H9 (cell line): ENCODE data around the gene LRP5. TPM values are rescaled to one million over a fixed set of nuclear protein-coding genes. Genes with fewer than 3 reads are reported as not detected.

ENCODE experiments used
- DNase-seq: peaks from one replicate; pipeline ENCODE4 v3.0.0-alpha.2; 2017
- H2AFZ ChIP-seq: one replicate; pipeline ENCODE4 v1.6.1; 2013; ENCODE audit warnings: mild to moderate bottlenecking, low read length, control low read depth, moderate library complexity
- H2AK5ac ChIP-seq: 2 replicates; pipeline ENCODE4 v1.6.1; 2013; ENCODE audit warnings: low read length, control low read depth, mixed read lengths; ENCODE audit not compliant: insufficient read length
- H2BK120ac ChIP-seq: one replicate; pipeline ENCODE4 v1.6.1; 2013; ENCODE audit warnings: low read depth, mild to moderate bottlenecking, low read length, control low read depth, inconsistent platforms; ENCODE audit not compliant: poor library complexity, severe bottlenecking
- H2BK12ac ChIP-seq: 2 replicates; pipeline ENCODE4 v1.6.1; 2013; ENCODE audit warnings: low read length, control low read depth, mixed read lengths, low read depth; ENCODE audit not compliant: insufficient read length
- H2BK15ac ChIP-seq: 2 replicates; pipeline ENCODE4 v1.6.1; 2013; ENCODE audit warnings: low read depth, low read length, control low read depth
- H2BK20ac ChIP-seq: one replicate; pipeline ENCODE4 v1.6.1; 2013; ENCODE audit warnings: low read depth, mild to moderate bottlenecking, low read length, control low read depth, inconsistent platforms; ENCODE audit not compliant: poor library complexity, severe bottlenecking
- H2BK5ac ChIP-seq: 2 replicates; pipeline ENCODE4 v1.6.1; 2013; ENCODE audit warnings: low read length, control low read depth, mixed read lengths; ENCODE audit not compliant: insufficient read length
- H3K14ac ChIP-seq: 2 replicates; pipeline ENCODE4 v1.6.1; 2013; ENCODE audit warnings: low read length, control low read depth; ENCODE audit not compliant: insufficient read depth
- H3K18ac ChIP-seq: 2 replicates; pipeline ENCODE4 v1.6.1; 2013; ENCODE audit warnings: low read depth, mild to moderate bottlenecking, mixed read lengths, low read length, control low read depth; ENCODE audit not compliant: insufficient read length
- H3K23ac ChIP-seq: 2 replicates; pipeline ENCODE4 v1.6.1; 2013; ENCODE audit warnings: low read length, control low read depth, mixed read lengths, low read depth; ENCODE audit not compliant: insufficient read length
- H3K23me2 ChIP-seq: 2 replicates; pipeline ENCODE4 v1.6.1; 2013; ENCODE audit warnings: low read depth, mild to moderate bottlenecking, mixed read lengths, low read length, control low read depth; ENCODE audit not compliant: insufficient read length, poor library complexity, severe bottlenecking
- H3K27ac ChIP-seq: 2 replicates; pipeline ENCODE4 v1.5.1; 2013; ENCODE audit warnings: low read length, control low read depth, mixed read lengths, low read depth; ENCODE audit not compliant: insufficient read length
- H3K27me3 ChIP-seq: 2 replicates; pipeline ENCODE4 v1.6.1; 2013; ENCODE audit warnings: low read length, control low read depth, inconsistent platforms; ENCODE audit not compliant: insufficient read depth
- H3K4ac ChIP-seq: 2 replicates; pipeline ENCODE4 v1.6.1; 2013; ENCODE audit warnings: low read depth, mild to moderate bottlenecking, control low read depth, inconsistent platforms, low read length, moderate library complexity
- H3K4me1 ChIP-seq: 2 replicates; pipeline ENCODE4 v1.6.1; 2013; ENCODE audit warnings: low read length, control low read depth, inconsistent platforms; ENCODE audit not compliant: insufficient read depth
- H3K4me2 ChIP-seq: 2 replicates; pipeline ENCODE4 v1.6.1; 2013; ENCODE audit warnings: low read length, control low read depth, mixed read lengths; ENCODE audit not compliant: insufficient read length, insufficient read depth
- H3K56ac ChIP-seq: 2 replicates; pipeline ENCODE4 v1.6.1; 2013; ENCODE audit warnings: low read depth, mild to moderate bottlenecking, mixed read lengths, low read length, control low read depth; ENCODE audit not compliant: insufficient read length
- H3K79me1 ChIP-seq: 2 replicates; pipeline ENCODE4 v1.6.1; 2013; ENCODE audit warnings: low read depth, mild to moderate bottlenecking, moderate library complexity, low read length, control low read depth, inconsistent platforms; ENCODE audit not compliant: insufficient read depth, poor library complexity, severe bottlenecking
- H3K79me2 ChIP-seq: 2 replicates; pipeline ENCODE4 v1.6.1; 2013; ENCODE audit warnings: low read length, control low read depth, inconsistent platforms; ENCODE audit not compliant: insufficient read depth
- H3K9ac ChIP-seq: 2 replicates; pipeline ENCODE4 v1.6.1; 2013; ENCODE audit warnings: low read length, control low read depth, mixed read lengths; ENCODE audit not compliant: insufficient read length; ENCODE audit errors: extremely low read depth
- H3K9me3 ChIP-seq: one replicate; pipeline ENCODE4 v1.6.1; 2013; ENCODE audit warnings: low read depth, low read length, inconsistent platforms; ENCODE audit not compliant: control insufficient read depth
- H3T11ph ChIP-seq: one replicate; pipeline ENCODE4 v1.6.1; 2013; ENCODE audit warnings: mild to moderate bottlenecking, low read length, control low read depth, inconsistent platforms
- H4K20me1 ChIP-seq: one replicate; pipeline ENCODE4 v1.6.1; 2013; ENCODE audit not compliant: control insufficient read depth, insufficient read length, insufficient read depth
- H4K5ac ChIP-seq: 2 replicates; pipeline ENCODE4 v1.6.1; 2013; ENCODE audit warnings: low read depth, mild to moderate bottlenecking, mixed read lengths, low read length, control low read depth; ENCODE audit not compliant: insufficient read length
- H4K8ac ChIP-seq: replicated peaks from 2 replicates; pipeline ENCODE4 v1.6.1; 2013; ENCODE audit warnings: low read length, control low read depth, mixed read lengths, low read depth; ENCODE audit not compliant: insufficient read length
- H4K91ac ChIP-seq: 2 replicates; pipeline ENCODE4 v1.6.1; 2013; ENCODE audit warnings: low read depth, mild to moderate bottlenecking, moderate library complexity, mixed read lengths, low read length, control low read depth; ENCODE audit not compliant: insufficient read length
- H3K27ac Mint-ChIP-seq, 3 experiments: 2 replicates in 2 of 3; 3 replicates in 1 of 3; pipeline ENCODE4 v1.8.0; 2020 to 2021; ENCODE audit warnings: mixed read lengths in 3 of 3, mild to moderate bottlenecking in 1 of 3, moderate library complexity in 1 of 3
- H3K27me3 Mint-ChIP-seq: 2 replicates; pipeline ENCODE4 v1.8.0; 2021; ENCODE audit warnings: low read depth, mild to moderate bottlenecking, moderate library complexity, mixed read lengths
- H3K36me3 Mint-ChIP-seq, 3 experiments: 2 replicates in 2 of 3; 3 replicates in 1 of 3; pipeline ENCODE4 v1.8.0; 2020 to 2021; ENCODE audit warnings: low read depth in 3 of 3, mixed read lengths in 3 of 3; ENCODE audit not compliant: insufficient read depth in 1 of 3
- H3K4me1 Mint-ChIP-seq, 2 experiments: 2 replicates each; pipeline ENCODE4 v1.8.0; 2020; ENCODE audit warnings: mixed read lengths in 2 of 2
- H3K4me3 Mint-ChIP-seq, 2 experiments: 2 replicates in 1 of 2; 3 replicates in 1 of 2; pipeline ENCODE4 v1.8.0; 2020 to 2021; ENCODE audit warnings: mild to moderate bottlenecking in 2 of 2, mixed read lengths in 2 of 2, moderate library complexity in 1 of 2
- H3K9me3 Mint-ChIP-seq, 2 experiments: 2 replicates in 1 of 2; 3 replicates in 1 of 2; pipeline ENCODE4 v1.8.0; 2020; ENCODE audit warnings: mild to moderate bottlenecking in 2 of 2, mixed read lengths in 2 of 2, moderate library complexity in 1 of 2
- WGBS: extraction: QIAGEN DNeasy Blood & Tissue Kit; methylation state at CpG from one replicate; pipeline ENCODE4 v1.1.7; 2013; ENCODE audit warnings: missing lambda C conversion rate, low lambda C conversion rate, mixed read lengths; ENCODE audit not compliant: insufficient read length; ENCODE audit errors: extremely low coverage; 5-methylcytosine and 5-hydroxymethylcytosine counted together
- total RNA-seq: library from RNA; stranded (reverse); gene quantifications from 2 replicates; pipeline ENCODE4 v1.2.1, GENCODE V29; 2021
- TF ChIP-seq, protein P1 (sequence below): fragments of 200-600 bp; sonication (generic); conservative IDR thresholded peaks from 3 replicates; pipeline ENCODE4 v1.8.0; 2021; ENCODE audit warnings: antibody characterized with exemption, mild to moderate bottlenecking

The LRP5 gene
- total RNA-seq, 1 experiment from 2014 or later, result 38.4 TPM

- Mint-ChIP-seq H3K9me3 (no peaks in the 10 kb centered on the region), H3K36me3 (peaks cover 2 to 4% (median 3%) of the 10 kb centered on the region in 3 experiments; a peak in 4 of 7 replicates), H3K27me3 (no peaks in the 10 kb centered on the region), H3K4me1 (peaks cover 46% of the 10 kb centered on the region in 2 experiments), H3K27ac (peak overlapping the region in 2 of 3 experiments; percentile 84 to 91; a peak in 4 of 7 replicates), H3K4me3 (no peak overlapping the region)
- peaks cover 3% of the 10 kb centered on the region; the same call in 1 of the 2 replicates for H3K4me1 ChIP-seq
- H3K79me1 ChIP-seq, result no peaks in the 10 kb centered on the region
- H3K23ac ChIP-seq, result no peak overlapping the region
- H3K18ac ChIP-seq, result peak overlapping the region; percentile 51
- no peaks in the 10 kb centered on the region for H4K20me1 ChIP-seq
- H4K8ac ChIP-seq, result no peak overlapping the region
- H2BK15ac ChIP-seq, result no peak overlapping the region
- no peaks in the 10 kb centered on the region for H3K27me3 ChIP-seq
- H3K4me2 ChIP-seq, result no peak overlapping the region
- no peak overlapping the region for H3K9ac ChIP-seq
- no peak overlapping the region for H2BK5ac ChIP-seq
- H2AK5ac ChIP-seq, result no peak overlapping the region
- peak overlapping the region; percentile 52; the same call in 1 of the 2 replicates for H3K14ac ChIP-seq
- H2BK120ac ChIP-seq, result no peak overlapping the region
- peaks cover 2% of the 10 kb centered on the region; the same call in 1 of the 2 replicates for H3K79me2 ChIP-seq
- no peak overlapping the region for H3K4ac ChIP-seq
- H3K27ac ChIP-seq, result no peak overlapping the region
- no peak overlapping the region for H3K56ac ChIP-seq
- no peaks in the 10 kb centered on the region for H3K23me2 ChIP-seq
- no peak for DNase-seq
- H3K9me3 ChIP-seq, result no peaks in the 10 kb centered on the region
- H2AFZ ChIP-seq, result no peak overlapping the region
- no peak overlapping the region for H4K5ac ChIP-seq
- WGBS, result no CpG with 5 or more reads among the region's 4 CpGs
- no peak overlapping the region for H4K91ac ChIP-seq
- no peak overlapping the region for H2BK20ac ChIP-seq
- TF ChIP-seq, protein P1, sequence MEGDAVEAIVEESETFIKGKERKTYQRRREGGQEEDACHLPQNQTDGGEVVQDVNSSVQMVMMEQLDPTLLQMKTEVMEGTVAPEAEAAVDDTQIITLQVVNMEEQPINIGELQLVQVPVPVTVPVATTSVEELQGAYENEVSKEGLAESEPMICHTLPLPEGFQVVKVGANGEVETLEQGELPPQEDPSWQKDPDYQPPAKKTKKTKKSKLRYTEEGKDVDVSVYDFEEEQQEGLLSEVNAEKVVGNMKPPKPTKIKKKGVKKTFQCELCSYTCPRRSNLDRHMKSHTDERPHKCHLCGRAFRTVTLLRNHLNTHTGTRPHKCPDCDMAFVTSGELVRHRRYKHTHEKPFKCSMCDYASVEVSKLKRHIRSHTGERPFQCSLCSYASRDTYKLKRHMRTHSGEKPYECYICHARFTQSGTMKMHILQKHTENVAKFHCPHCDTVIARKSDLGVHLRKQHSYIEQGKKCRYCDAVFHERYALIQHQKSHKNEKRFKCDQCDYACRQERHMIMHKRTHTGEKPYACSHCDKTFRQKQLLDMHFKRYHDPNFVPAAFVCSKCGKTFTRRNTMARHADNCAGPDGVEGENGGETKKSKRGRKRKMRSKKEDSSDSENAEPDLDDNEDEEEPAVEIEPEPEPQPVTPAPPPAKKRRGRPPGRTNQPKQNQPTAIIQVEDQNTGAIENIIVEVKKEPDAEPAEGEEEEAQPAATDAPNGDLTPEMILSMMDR, result no peak
- H3T11ph ChIP-seq, result no peak overlapping the region
- no peak overlapping the region for H2BK12ac ChIP-seq
These were observed 25.0 kb downstream of the LRP5 start for GRCh38 chr11:68337399-68337835.
